Measurements from ENCODE around the gene APC.

- TF ChIP-seq, protein P1, sequence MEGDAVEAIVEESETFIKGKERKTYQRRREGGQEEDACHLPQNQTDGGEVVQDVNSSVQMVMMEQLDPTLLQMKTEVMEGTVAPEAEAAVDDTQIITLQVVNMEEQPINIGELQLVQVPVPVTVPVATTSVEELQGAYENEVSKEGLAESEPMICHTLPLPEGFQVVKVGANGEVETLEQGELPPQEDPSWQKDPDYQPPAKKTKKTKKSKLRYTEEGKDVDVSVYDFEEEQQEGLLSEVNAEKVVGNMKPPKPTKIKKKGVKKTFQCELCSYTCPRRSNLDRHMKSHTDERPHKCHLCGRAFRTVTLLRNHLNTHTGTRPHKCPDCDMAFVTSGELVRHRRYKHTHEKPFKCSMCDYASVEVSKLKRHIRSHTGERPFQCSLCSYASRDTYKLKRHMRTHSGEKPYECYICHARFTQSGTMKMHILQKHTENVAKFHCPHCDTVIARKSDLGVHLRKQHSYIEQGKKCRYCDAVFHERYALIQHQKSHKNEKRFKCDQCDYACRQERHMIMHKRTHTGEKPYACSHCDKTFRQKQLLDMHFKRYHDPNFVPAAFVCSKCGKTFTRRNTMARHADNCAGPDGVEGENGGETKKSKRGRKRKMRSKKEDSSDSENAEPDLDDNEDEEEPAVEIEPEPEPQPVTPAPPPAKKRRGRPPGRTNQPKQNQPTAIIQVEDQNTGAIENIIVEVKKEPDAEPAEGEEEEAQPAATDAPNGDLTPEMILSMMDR (IDR thresholded peaks at IDR 0.05) = no peak
- no peak for TF ChIP-seq EZH2 (IDR thresholded peaks at IDR 0.05; ENCODE audit: borderline replicate concordance, insufficient read depth, low read depth, low read length, poor library complexity, severe bottlenecking)
These were observed 31.2 kb upstream of the APC start for GRCh38 chr5:112706446-112707016.

All from B cell (primary cell).